SKM-1 (cell line): Measurements from ENCODE around the gene ENO2.

Source experiments
- DNase-seq: peaks from one replicate; lab custom pipeline; 2025; ENCODE audit not compliant: unreplicated experiment; lab: John Stamatoyannopoulos, UW

The ENO2 gene

DNA sequence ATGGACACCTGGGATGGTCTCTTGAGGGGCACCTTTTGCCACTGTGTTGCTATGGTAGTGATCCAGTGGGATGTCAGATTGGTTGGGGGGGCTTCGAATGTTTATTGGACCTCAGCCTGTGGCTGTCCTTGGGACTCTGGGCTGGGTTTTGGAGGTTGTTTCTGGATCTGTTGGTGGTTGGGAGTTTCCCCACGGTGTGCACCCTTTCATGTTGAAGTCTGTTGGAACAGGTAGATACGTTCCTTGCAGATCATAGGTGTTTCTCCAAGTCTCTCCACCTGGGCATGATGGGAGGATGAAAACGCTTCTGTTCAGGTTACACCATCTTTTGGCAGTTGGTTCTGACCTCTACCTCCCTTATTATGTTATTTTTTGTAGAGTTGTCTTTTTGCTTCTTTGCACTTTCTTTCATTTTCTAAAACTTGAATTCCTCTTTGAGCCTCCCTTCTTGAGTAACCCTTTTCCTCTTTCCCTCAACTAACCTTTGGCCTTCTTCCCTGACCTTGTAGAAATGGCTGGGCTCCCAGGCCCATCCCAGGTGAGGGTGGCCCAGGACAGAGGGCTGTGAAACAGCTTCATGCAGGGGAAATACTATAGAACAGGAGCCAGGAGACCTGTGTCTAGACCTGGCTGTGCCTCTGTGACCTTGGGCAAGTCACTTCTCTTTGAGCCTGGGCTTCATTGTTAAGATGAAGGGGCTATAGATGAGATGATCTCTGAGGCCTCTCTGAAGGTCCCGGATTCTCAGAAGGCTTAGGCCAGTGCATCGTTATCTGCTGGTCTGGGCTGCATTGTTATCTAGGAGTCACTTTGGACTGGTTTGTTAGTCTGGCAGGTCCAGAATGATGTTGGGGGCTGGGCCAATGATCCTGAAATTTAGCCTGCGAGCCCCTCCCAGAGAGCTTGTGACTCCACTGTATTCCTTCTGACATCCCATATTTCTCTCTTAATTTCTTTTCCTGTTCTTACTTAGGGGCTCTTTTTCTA lies 15.4 kb downstream of the ENO2 start:
- no peak for DNase-seq

DNA sequence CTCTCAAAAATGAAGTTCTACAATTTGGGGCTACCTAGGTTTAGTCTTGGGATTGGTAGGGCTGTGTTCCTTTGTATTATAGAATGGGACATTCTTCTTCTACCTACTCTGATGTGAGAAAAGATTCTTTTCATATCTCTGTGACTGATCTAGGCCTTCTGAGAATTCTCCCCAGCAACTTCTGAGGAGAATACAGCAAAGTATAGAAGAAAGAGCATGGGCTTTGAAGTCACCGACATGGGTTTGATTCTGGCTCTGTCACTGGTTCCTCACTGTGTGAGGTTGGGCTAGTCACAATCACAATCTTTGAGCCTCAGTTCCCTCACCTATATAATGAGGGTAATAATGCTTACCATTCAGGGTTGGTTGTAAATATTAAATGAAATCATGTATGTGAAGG lies 18.4 kb downstream of the ENO2 start:
- DNase-seq = no peak

DNA sequence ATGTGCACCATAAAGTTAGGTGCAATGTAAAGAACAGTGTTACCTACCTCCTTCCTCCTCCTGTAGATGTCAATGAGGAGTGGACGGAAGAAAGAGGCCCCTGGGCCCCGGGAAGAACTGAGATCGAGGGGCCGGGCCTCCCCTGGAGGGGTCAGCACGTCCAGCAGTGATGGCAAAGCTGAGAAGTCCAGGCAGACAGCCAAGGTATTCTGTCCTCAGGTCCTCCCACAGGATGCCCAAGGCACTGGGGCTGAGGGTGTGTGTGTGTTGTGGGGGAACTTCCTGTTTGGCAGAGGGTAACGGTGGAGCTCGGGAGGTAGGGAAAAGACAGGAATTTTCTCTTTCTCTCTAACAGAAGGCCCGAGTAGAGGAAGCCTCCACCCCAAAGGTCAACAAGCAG lies 19.7 kb downstream of the ENO2 start:
- DNase-seq = no peak

DNA sequence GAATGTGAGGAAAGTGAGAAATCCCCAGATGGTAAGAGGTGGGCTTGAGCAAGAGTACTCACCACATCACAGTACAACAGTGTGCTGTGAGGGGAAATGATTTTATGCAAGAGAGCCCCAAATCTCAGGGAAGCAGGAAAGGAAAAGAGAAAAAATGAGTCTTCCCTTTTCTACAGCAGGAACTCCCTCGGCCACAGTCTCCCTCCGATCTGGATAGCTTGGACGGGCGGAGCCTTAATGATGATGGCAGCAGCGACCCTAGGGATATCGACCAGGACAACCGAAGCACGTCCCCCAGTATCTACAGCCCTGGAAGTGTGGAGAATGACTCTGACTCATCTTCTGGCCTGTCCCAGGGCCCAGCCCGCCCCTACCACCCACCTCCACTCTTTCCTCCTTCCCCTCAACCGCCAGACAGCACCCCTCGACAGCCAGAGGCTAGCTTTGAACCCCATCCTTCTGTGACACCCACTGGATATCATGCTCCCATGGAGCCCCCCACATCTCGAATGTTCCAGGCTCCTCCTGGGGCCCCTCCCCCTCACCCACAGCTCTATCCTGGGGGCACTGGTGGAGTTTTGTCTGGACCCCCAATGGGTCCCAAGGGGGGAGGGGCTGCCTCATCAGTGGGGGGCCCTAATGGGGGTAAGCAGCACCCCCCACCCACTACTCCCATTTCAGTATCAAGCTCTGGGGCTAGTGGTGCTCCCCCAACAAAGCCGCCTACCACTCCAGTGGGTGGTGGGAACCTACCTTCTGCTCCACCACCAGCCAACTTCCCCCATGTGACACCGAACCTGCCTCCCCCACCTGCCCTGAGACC lies 21.2 kb downstream of the ENO2 start:
- no peak for DNase-seq

DNA sequence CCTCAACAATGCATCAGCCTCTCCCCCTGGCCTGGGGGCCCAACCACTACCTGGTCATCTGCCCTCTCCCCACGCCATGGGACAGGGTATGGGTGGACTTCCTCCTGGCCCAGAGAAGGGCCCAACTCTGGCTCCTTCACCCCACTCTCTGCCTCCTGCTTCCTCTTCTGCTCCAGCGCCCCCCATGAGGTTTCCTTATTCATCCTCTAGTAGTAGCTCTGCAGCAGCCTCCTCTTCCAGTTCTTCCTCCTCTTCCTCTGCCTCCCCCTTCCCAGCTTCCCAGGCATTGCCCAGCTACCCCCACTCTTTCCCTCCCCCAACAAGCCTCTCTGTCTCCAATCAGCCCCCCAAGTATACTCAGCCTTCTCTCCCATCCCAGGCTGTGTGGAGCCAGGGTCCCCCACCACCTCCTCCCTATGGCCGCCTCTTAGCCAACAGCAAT lies 21.8 kb downstream of the ENO2 start:
- no peak for DNase-seq

DNA sequence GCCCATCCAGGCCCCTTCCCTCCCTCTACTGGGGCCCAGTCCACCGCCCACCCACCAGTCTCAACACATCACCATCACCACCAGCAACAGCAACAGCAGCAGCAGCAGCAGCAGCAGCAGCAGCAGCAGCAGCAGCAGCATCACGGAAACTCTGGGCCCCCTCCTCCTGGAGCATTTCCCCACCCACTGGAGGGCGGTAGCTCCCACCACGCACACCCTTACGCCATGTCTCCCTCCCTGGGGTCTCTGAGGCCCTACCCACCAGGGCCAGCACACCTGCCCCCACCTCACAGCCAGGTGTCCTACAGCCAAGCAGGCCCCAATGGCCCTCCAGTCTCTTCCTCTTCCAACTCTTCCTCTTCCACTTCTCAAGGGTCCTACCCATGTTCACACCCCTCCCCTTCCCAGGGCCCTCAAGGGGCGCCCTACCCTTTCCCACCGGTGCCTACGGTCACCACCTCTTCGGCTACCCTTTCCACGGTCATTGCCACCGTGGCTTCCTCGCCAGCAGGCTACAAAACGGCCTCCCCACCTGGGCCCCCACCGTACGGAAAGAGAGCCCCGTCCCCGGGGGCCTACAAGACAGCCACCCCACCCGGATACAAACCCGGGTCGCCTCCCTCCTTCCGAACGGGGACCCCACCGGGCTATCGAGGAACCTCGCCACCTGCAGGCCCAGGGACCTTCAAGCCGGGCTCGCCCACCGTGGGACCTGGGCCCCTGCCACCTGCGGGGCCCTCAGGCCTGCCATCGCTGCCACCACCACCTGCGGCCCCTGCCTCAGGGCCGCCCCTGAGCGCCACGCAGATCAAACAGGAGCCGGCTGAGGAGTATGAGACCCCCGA lies 22.5 kb downstream of the ENO2 start:
- no peak for DNase-seq

DNA sequence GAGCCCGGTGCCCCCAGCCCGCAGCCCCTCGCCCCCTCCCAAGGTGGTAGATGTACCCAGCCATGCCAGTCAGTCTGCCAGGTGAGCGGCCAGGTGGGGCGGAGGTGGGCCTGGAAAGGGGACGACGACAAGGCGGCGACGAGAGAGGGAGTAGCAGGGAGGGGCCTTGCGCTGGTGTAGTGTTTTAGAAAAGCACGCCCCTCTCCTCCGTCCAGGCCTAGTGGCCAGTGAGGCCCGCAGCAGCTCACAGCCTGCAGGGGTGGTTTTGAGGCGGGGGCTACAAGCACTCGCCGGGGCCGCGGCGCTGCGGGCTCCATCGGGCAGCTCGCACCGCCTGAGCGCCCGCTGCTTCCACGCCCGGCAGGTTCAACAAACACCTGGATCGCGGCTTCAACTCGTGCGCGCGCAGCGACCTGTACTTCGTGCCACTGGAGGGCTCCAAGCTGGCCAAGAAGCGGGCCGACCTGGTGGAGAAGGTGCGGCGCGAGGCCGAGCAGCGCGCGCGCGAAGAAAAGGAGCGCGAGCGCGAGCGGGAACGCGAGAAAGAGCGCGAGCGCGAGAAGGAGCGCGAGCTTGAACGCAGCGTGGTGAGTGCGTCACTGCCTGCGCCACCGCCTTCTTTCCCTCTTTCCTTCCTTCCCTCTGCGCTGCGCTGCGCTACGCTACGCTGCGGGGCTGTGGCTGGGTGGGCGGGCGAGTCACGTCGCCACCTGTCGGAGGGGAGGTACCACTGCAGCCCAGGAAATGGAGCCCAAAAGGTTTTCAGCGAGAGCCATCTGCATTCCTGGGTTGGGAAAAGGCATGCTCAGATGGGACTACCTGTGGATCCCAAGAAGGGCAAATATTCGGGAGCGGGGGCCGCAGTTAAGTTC lies 23.3 kb downstream of the ENO2 start:
- peak; percentile 54 for DNase-seq

DNA sequence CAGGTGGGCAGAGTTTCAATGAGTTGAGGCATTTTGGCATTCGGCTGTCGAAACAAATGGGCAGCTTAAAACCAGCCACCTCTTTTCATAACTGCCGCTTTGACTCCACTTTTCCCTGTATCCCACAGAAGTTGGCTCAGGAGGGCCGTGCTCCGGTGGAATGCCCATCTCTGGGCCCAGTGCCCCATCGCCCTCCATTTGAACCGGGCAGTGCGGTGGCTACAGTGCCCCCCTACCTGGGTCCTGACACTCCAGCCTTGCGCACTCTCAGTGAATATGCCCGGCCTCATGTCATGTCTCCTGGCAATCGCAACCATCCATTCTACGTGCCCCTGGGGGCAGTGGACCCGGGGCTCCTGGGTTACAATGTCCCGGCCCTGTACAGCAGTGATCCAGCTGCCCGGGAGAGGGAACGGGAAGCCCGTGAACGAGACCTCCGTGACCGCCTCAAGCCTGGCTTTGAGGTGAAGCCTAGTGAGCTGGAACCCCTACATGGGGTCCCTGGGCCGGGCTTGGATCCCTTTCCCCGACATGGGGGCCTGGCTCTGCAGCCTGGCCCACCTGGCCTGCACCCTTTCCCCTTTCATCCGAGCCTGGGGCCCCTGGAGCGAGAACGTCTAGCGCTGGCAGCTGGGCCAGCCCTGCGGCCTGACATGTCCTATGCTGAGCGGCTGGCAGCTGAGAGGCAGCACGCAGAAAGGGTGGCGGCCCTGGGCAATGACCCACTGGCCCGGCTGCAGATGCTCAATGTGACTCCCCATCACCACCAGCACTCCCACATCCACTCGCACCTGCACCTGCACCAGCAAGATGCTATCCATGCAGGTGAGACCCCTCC lies 24.2 kb downstream of the ENO2 start:
- DNase-seq = no peak

DNA sequence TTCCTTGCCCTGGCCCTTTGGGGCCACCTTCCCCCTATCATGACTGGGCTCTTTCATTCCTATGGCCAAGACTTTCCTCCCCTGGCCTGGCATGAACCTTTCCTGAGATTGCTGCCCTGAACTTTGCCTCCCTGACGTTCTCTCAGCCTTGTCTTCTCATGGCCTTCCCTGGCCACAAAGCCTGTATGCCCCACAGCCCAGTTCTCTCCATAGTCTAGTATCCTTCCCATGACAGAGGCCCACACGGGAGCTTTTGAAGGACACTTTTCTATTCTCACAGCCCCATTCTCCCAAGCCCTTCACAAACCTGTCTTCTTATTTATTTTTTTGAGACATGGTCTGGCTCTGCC lies 24.8 kb downstream of the ENO2 start:
- DNase-seq = no peak

DNA sequence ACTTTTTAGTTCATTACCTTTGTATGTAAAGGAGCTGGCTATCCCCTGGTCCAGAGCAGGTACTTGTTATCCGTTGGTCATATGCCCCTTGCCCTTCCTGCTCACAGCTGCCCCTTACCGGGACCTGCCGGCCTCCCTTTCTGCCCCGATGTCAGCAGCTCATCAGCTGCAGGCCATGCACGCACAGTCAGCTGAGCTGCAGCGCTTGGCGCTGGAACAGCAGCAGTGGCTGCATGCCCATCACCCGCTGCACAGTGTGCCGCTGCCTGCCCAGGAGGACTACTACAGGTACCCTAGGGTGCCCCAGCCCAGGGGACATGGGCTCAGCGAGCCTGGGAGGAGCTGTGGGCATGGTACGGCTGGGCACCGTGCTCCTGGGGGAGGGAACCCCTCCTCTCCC lies 26.9 kb downstream of the ENO2 start:
- no peak for DNase-seq

DNA sequence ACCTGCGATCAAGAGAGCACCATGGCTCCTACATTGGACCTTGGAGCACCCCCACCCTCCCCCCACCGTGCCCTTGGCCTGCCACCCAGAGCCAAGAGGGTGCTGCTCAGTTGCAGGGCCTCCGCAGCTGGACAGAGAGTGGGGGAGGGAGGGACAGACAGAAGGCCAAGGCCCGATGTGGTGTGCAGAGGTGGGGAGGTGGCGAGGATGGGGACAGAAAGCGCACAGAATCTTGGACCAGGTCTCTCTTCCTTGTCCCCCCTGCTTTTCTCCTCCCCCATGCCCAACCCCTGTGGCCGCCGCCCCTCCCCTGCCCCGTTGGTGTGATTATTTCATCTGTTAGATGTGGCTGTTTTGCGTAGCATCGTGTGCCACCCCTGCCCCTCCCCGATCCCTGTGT lies 27.4 kb downstream of the ENO2 start:
- DNase-seq = no peak

DNA sequence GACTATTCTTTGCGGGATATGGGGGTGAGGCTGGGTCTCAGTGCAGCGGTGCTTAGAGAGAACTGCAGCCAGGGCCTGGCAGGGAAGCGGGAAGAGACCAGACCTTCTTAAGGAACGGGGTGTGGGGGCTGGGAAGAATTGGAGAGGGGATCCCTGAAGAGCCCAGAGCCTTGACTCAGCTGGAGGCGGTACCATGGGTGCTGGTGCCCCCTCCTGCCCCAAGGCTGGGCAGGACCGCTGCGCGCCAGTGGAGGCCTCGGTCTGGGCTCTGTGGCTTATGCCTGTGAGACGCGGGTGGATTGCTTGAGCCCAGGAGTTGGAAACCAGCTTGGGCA lies 27.9 kb downstream of the ENO2 start:
- no peak for DNase-seq

DNA sequence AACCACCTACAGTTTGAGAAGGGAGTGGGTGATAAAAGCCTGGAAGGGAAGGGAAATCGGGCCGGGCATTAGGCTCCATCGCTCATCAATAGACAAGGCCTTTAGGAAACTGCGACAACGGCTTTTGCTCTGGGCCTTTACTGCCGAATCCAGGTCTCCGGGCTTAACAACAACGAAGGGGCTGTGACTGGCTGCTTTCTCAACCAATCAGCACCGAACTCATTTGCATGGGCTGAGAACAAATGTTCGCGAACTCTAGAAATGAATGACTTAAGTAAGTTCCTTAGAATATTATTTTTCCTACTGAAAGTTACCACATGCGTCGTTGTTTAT lies 29.0 kb downstream of the ENO2 start:
- no peak for DNase-seq

DNA sequence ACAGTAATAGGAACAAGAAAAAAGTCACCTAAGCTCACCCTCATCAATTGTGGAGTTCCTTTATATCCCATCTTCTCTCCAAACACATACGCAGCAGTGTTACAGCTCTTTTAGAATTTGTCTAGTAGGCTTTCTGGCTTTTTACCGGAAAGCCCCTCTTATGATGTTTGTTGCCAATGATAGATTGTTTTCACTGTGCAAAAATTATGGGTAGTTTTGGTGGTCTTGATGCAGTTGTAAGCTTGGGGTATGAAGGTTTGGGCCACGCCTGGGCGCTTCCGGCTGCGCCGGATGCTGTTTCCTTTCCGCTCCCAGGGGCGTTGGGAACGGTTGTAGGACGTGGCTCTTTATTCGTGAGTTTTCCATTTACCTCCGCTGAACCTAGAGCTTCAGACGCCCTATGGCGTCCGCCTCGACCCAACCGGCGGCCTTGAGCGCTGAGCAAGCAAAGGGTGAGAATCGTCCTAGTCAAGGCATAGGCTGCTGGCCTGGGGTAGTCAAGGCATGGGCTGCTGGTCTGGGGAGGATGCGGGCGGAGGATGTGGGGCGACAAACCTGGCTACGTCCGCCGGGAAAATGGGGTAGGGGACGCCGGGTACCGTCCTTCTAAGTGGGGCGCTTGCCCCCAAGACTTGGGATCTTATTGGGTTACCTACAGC lies 29.5 kb downstream of the ENO2 start, which contains the start of the genes C12orf57 and RNU7-1:
TSS of gene C12orf57 (plus strand) at position 301 of the 659 bp plus-strand sequence. CDS start at position 401, 100 bp downstream.
TSS of gene RNU7-1 (plus strand) at position 95 of the 659 bp plus-strand sequence.
- DNase-seq = no peak

DNA sequence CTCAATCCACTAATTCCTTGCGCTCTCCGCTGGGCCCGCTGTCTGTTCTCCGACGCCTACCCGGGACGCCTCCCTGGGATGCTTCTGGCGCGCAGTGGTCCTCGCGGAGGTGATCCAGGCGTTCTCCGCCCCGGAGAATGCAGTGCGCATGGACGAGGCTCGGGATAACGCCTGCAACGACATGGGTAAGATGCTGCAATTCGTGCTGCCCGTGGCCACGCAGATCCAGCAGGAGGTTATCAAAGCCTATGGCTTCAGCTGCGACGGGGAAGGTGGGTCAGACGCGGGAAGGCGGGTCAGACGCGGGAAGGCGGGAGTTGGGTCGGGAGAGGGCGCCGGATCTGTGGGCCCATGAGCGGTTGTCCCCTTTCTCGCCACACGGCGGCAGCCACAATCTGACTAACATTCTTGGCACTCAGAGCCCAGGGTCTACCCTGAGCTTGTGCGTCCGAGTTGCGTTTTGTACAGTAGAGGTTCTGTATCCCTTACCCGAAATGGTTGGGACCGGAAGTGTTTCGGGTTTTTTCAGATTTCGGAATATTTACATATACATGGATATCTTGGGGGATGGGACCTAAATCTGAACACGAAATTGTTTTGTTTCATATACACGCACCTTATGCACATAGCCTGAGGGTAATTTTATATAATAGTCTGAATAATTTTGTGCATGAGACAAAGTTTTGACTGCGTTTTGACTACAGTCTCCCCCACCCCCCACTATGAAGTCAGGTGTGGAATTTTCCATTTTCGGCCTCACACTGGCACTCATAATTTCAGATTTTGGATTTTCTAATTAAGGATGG lies 30.2 kb downstream of the ENO2 start:
- DNase-seq = peak; percentile 45

DNA sequence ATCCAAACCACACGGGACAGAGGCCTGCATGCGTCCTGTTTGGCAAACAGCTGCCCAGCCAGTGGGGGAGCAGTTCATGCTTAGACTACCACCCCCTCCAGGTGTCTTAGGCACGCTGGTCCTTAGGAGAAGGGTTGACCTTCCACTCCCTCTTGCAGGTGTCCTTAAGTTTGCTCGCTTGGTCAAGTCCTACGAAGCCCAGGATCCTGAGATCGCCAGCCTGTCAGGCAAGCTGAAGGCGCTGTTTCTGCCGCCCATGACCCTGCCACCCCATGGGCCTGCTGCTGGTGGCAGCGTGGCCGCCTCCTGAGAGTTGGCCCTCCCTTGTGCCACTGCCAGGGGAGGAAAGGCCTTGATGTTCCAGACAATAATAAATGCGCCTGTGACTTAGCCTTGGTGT lies 31.2 kb downstream of the ENO2 start:
- no peak for DNase-seq

DNA sequence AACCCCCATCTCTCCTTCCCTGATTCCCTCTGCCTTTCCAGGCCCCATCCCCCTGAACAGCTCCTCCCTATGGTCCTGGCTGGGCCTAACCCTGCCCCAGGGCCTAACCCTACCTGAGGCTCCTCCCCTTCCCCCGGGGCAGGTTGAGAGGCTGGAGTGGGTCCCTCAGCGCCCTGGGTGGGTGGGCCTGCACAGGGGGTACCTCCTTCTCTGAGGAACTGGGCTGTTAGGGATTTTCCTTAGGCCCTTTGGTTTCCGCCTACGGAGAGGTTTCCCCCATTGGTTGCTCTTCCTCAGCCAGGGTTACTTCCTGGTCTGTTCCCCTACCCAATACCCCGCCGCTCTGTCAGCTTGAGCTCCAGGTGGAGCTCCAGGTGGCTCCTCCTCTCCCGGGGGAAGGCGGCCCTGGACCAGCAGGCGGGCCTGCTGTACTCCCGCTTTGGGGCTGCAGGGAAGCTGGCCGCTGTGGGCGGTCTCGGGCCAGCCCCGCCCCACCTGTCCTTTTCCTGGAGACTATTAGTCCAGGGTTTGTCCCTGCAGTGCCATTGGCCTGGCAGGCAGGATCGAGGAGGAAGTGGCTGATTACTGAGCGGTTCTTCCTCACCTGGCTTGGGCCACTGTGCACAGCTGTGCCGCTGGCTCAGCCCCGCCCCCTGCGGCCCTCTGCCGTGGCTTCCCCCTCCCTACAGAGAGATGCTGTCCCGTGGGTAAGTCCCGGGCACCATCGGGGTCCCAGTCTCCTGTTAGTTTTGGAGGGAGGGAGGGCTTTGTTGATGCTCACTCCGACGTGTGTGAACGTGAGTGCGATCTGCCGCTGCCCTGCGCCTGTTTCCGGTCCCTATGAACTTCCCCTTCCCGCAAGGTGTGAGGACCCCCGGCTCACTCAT lies 31.9 kb downstream of the ENO2 start:
- DNase-seq = no peak
